ENCODE data around the gene A3GALT2.

Gene A3GALT2

DNA sequence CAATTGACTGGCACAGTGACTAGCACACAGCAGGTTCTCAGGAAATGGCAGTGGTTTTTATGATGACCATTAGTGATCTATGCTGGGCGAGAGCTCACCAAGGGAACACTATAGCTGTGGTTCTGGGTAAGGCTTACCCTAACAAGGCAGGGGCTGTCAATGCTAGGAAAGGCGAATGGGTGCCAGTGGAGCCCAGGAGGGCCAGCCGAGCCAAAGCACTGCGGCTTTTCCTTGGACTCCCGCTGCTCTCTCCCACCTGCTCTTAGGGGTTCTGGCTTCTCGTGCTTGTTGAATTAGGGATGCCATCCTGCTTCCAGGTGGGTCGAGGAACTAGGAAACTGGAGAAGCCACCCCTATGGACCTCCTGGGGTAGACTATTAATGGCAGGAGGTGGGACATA, 10.0 kb upstream of the A3GALT2 start:
- DNase-seq: no peak

DNA sequence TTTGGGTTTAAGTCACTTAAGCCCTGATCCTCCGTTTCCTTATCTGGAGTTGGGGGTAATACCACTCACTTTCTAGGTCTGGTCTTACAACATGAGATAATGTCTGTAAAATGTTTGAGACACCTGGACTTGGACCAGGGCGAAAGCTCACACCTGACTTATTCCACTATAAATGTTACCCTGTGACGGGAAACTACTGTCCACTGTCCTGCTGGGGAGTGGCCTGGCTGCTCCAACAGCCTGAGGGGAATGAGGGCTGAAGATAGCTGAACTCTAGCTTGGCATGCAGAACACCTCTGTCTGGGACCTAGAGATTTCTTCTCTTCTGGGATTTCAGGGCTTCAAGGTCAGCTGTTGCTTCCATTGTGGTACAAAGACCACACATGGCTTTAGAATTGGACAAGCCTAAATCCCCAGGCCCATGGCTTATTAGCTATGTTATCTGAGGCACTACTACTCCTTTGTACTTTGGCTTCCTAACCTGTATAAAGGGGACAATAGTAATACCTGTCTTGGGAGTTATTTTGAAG, 9.5 kb upstream of the A3GALT2 start:
- no peak for DNase-seq

DNA sequence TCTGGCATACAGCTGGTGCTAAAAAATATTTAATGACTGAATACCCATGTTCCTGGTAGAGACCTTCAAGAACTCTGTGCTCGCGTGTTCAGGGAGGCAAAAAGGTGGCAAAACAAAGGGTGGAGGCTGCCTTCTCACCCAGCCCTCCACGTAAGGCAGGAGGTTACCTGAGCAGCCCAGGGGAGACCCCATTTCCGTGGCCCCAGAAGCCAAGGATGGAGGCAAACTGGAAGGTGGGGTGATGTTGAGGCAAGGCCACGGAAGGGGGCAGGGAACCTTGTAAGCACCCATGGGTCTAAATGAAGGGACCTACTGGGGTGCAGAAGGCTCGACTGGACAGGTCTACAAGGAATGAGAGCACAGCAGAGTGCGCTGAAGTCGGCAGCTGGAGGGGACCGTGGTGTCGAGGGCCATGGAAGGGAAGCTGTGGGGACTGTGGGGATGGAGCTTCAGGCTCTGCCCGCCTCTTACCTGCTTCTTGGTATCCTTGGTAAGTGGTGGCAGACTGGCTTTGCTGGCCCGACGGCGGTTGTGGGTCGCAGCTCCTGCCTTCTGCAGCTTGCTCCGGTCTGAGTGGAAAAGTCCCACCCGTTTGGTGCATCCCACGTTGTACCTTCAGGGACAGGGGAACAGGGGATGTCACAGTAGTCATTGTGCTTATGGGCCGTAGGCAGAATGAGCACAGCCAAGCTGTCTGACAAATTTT, 8.9 kb upstream of the A3GALT2 start:
- DNase-seq: no peak

DNA sequence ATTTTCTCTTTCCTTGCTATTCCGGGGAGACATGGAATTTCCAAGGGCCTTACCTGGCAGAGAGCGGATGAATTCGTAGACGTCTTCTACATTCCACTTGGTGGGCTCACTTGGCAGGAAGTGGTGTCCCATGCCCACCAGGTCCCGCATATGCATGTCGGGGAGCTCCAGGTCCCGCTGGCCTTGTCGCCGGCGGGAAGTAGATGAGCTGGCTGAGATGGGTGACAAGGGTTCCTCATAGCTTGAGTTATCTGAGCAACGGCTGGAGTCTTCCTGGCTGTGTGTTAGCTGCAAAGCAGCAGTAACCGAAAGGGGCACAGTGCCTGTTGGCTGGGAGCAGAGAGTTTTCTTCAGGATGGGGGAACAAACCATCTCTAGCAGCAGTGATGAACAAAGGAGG, 7.9 kb upstream of the A3GALT2 start:
- no peak for DNase-seq

DNA sequence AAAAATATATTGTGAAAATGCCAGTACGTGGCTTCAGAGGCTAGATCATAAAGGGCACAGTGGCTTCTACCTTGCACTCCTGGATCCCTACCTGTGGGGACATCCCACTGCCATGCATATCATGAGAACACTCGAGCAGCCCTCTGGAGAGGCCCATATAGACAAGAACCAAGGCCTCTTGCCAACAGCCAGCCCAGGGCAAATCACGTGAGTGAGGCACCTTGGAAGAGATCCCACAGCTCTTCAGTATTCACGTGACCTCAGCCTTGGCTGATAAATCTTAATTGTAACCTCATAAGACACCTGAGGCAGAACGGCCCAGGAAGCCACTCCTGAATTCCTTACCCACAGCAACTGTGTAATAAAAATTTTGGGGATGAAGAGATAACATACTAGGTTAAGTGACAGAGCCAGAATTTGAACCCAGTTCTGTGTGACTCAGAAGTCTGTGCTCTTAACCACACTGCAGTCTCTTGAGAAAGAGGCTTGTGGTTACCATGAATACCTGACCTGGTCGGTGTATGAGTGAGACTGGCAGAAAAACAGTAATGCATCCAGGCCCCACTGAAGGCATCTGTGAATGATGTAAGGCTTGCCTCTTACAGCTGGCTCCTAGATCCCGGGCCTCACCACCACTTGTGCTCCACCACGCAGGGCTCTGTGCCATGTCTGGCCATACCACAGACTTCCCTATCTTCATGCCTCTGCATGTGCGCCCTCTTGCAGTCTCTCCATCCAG, 6.9 kb upstream of the A3GALT2 start:
- no peak for DNase-seq

DNA sequence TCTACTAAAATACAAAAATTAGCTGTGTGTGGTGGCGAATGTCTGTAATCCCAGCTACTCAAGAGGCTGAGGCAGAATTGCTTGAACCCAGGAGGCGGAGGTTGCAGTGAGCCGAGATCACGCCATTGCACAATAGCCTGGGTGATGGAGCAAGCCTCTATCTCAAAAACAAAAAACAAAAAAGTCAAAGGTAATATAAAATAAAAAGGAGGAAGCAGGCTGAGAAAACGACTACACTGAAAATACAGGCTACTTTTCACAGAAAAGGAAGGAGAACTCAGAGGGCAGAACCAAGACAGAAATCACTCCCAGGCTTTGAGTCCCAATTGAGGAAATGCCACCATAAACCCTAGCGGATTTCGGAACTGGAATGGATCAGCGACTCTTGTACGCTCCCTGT, 5.9 kb upstream of the A3GALT2 start:
- no peak for DNase-seq

DNA sequence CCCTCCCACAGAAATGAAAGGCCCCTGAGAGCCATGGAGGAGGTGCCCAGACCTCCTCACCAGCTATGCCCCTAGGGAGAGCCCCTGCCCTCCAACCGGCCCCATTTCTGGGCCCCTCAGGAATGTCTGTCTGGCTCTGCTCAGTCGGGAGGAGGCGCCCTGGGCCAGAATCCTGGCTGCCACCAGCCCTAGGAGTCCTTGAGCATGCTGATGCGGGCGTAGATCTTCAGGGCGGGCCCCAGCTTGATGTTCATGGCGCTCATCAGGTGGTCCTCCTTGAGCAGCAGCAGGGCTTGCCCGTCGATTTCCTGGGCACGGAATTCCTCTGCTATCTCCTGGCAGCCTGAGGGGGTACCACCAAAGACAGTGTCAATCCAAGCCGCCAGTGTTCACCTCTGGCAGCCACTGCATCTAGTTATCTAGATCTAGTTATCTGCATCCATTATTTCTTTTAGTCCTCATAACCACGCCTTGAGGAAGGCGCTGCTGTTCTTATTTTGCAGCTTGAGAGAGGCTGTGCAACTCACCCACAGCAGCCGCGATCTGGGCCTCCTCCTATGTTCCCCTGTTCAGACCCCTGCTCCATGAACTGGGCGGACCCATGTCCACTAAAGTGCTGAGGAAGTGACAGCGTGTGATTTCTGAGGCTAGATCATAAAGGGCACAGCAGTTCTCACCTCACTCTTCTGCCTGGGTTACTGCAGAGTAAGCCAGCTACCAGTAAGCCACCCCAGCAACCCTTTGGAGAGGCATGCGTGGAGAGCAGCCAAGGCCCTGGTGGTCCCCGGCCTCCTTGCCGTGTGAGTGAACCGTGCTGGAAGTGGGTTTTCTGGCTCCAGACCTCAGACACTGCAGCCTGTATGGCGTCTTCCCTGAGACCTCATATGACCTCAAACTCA, 4.0 kb upstream of the A3GALT2 start:
- no peak for DNase-seq

DNA sequence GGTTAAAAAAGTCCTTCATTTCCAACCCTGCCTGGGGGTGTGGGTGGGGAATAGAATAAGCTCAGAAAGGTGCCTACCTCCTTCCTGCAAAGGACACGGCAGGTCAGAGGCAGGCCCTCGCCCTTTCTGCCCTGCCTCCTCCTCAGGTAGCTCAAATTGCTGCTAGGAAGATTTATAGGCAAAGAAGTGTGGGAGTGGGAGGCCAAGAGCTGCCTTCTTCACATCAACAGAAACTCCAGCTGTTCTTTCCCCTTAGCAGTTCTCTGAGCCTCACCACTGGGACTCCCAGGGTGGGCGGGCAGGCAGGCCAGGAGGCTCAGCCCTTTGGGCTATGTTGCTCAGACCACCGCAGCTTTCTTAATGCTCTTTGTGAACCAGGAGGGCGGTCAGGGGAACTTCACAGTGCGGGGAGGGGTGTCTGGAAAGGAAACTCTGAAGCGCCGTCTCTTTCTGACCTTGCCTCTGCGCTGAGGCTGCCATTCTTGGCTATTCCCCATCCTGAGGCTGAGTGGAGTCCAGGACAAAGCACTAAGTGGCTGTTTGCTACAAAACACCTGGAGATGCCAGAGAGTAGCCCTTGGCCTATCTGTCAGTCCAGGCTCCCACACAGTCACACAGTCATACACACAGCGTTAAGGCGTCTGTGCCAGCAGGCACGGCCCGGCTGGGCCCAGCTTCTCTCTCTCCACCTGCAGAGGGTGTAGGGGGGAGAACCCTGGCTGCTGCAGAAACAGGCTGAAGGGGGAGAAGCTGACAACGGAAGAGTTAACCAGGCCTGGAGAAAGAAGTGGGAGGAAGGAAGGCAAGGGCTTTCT, 3.0 kb upstream of the A3GALT2 start:
- DNase-seq: no peak

DNA sequence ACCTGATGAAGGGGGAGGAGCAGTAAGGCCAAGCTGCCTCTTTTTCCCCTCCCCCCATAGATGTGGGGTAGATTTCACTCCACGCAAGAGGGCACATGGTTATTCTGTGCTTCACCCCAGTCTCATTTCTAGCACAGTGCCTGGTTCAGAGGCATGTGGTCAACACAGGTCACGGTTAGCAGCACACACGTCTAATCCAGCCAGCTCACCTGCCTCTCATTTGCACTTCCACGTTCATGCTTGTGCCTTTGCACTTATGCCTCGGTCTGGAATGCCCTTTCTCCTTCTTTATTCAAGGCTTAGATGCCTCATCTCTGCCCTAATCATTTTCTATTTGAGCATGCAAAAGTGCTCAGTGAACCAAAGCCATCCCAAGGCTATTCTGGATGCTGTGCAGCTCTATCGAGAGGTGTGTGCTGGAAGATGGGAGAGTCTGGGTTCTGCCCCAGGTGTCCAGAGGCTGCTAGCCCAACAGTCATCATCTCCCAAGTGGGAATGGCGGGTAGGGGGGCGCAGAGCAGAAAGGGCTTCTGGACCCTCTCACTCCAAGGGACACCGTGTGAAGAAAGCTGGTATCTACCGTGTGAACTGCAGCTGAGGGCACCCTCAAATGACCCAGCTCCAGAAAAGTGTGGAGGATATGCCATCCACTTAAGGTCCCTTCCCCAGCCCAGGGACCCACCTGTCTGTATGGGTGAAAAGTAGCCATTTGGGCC, 2.1 kb upstream of the A3GALT2 start:
- DNase-seq: no peak

DNA sequence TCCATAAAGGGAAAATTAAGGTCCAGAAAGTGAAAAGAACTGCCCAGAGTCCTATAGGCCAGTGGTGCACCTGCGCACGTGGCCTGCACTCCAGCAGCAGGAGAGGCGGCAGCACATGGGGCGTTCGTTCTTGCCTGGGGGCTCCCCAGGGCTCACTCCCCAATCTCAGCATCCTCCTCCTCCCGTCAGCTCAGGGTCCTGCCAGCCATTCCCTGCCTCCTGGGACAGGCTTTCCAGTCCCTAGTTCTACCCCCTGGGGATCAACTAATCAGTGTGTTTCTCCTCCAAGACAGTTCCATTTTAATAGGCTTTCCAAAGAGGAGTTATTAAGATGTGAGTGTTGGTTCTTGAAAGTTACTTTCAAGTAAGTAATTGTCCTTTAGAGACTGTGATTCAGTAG, 1.2 kb upstream of the A3GALT2 start:
- DNase-seq: no peak

DNA sequence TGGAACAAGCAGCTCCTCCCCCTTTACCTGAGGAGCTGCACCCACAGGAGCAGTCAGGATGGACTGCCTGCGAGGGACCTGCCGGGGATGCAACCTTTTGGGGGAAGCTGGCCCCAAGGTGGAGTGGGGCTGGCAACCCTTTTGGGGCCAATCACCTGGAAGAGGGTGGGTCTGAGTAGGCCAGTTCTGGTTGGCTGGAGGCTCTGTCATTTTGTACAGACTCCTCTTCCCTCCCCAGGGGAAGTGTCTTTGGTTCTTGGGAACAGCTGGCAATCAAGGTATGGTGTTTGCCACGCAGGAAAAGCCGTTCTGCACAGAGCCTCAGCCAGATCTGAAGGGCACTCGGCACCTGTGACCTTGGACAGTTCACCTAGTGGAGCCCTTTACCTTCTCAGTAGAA, 280 bp upstream of the A3GALT2 start:
- DNase-seq: no peak

DNA sequence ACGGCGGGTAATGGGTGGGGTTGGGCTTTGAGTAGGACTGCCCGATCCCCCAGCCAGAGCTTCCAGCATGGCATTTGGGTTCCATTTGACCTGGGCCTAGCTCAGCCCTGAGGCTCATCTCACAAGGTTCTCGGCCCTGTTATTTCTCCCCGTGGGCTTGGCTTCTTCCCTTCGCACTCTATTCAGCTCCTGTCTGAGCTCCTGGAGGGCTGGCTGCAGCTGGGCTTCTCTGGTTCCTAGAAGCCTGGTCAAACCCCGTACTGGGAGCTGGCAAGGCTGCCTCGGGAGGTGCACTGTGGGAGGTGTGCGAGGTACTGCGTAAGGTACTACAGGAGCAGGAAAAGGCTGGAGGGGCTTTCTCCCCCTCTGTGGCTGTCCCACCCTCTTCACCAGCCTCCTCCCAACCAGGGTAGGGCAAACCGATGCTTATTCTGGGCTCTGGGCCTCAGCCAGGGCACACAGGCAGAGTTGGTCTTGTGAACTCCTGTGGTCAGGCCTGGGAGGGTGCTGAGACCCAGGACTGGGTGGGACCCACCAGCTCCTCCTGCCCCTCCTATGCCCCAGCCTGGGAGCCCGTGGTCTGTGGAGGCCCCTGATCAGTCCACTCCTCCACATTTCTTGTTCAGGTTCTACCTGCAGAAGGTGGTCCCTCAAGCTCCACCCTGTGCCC, 814 bp downstream of the A3GALT2 start:
- DNase-seq: no peak

DNA sequence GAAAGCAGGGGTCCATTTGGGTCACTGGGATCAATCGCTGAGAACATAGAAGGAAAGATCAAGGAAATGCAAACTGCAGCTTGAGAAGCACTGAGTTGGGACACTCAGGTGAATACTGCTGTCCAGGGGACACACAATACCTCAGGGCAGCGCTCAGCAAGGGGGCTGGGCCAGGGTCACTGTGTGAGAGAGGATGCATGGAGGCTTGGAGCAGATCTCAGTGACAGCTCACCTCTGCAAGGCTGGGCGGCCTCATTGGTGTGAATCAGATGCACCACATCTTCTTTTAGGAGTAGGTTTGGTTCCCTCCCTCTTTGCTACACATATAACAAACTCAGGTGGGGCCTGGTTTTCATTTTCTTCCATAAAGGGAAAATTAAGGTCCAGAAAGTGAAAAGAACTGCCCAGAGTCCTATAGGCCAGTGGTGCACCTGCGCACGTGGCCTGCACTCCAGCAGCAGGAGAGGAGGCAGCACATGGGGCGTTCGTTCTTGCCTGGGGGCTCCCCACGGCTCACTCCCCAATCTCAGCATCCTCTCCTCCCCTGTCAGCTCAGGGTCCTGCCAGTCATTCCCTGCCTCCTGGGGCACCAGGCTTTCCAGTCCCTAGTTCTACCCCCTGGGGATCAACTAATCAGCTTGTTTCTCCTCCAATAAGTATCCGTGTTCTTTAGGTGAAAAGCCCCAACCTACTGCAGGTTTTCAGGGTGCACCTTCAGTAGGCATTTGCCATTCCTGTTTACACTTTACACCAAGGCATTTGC, 1.5 kb downstream of the A3GALT2 start:
- DNase-seq: no peak

DNA sequence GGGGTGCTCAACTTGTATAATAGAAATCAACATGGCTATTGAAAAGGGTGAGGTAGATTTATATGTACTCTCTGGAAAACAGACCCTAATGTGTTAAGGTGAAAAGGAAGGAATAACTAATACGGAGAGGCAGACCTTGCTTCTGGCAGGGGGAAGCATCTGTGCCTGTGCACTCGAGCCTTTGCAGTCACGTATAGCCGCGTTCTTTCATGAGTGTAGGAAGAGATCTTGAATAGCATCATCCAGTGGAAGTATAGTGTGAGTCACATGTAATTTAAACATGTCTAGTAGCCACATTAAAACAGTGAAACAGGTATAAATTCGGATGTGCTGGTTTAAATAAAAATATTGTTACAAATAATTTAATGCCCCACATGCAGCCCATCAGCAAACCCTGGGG, 3.0 kb downstream of the A3GALT2 start:
- DNase-seq: no peak

DNA sequence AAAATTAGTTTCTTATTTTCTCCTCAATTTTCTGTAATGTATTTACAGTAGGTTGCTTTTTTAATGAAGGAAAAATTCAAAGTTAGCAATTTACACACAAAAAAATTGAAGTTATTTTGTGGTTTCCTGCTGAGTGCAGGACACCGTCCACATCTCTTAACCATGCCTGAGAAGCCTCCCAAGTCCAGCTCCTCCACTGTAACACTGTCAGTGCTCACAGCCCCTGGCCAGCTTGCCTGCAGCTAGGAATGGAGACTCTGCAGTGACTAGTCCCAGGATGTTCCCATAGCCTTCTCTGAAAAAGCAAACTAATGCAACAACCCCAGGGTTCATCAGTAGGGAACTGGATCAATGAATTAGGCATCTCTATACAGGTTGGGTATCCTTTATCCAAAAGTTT, 3.5 kb downstream of the A3GALT2 start:
- no peak for DNase-seq

DNA sequence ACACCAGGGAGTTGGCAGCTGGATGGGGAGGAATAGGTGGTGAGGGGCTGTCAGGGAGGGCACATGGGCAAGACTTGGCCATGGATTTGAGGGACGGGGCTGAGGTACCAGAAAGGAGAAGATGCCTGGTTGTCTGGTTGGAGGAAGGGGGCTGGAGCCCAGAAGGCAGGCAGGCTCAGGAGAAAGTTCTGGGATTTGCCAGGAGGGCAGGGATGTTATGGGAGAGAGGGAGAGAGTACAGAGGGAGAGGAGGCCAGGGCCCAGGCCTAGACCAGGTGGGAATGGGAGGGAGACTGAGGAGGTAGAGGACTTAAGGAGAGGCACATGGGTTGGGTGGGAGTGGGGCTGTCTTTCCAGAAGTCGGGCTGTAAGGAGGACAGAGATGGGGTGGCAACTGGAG, 4.3 kb downstream of the A3GALT2 start:
- no peak for DNase-seq

DNA sequence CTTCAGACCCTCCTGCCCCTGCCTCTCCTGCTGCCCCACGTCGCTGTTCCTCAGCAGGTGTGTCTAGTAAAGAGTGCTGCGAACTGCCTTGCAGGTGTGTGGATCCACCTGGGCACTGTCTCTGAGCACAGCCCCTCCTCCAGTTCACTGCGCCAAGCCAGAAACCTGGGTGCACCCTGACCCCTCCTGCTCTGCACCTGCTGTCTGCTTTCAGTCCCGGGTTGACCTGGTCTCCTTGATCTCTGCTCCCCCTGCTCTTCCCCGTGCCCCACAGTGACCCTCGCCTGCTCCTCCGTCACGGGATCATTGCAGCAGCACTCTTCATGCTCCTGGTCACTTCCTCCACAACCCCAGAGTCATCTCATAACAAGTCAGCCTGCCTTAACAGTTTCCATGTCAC, 6.5 kb downstream of the A3GALT2 start:
- no peak for DNase-seq

DNA sequence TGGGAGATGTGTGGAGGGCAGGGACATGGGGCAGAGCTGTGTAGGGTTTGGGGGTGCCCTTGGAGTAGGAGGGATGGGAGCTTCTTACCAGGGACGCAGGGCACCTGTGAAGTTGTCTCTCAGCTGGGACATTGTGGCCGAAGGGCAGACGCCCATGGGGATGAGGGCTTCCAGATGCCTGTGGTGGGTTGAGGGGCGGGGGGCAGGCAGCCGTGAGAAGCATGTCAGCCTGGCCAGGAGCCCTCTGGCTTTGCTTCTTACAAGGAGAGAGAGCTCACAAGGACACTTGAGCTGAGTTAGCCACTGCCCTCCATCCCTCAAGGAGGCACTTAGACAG, 8.5 kb downstream of the A3GALT2 start:
- no peak for DNase-seq

DNA sequence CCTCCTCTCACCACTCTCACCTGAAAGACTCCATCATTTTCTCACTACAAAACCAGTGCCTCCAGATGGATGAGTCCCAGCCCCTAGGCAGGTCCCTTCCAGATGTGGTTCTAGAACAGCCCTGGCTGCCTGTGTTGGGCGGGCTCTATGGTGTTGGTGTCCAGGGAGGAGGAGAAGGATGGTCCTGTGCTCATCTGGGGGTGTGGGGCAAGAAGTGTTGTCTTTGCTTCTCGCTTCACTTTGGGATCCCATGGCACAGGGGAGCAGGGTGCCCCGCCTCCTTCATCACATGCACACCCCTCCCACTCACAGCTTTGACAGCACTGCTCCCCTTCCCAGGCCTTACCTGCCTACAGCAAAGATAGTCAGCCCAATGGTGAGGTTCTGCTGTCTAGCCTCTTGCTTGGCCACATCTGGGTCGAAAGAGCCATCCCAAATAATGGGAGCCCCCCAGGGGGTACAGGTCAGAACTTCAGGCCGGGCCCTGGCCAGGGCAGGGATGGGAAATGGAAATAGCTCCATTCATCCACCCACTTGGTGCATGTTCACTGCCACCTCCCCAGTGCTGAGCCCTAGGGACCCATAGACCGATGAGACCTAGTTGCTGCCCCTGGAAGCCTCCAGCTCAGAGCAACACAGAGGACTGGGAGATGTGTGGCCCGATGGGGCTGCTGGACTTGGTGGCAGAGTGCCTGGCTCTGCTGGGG, 9.0 kb downstream of the A3GALT2 start:
- no peak for DNase-seq

DNA sequence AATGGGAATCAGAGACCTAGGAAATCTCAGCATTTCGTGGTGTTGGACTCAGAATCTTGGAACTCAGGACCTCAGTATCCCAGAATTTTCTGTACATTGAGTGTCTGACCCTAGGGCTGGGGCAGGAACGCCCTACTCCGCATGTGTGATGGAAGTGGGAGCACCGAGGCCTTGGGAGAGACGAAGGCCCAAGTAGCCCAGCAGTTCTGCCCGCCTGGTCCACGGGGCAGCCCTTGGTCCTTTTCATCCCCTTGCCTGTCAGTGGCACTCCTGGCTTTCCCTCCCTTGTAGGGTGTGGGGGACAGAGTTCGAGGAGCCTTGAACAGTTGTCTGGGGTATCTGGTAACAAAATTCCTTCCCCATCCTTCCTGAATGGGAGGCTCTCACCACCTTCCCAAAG, 10.2 kb downstream of the A3GALT2 start:
- no peak for DNase-seq

Measured in NCI-H1417 treated with DMSO at 0.1 percent for 48 hours (cell line).